Subcutaneous abdominal adipose tissue (tissue), 5 donors: ENCODE measurements around the gene DVL3.
"Not testable (repeated sequence)": the region's sequence is repeated elsewhere in the genome, so short reads cannot be mapped to it uniquely, and the experiment has no call there.

Experiments
- H3K27ac ChIP-seq: one replicate; pipeline ENCODE4 v1.7.0; 2013; ENCODE audit warnings: low read depth, mild to moderate bottlenecking, inconsistent platforms, low read length, moderate library complexity
- H3K27me3 ChIP-seq, 5 donors: one replicate each; pipeline ENCODE4 v1.7.0; 2013; ENCODE audit warnings: low read length in 5 of 5, inconsistent platforms in 1 of 5; ENCODE audit not compliant: control insufficient read depth in 5 of 5, insufficient read depth in 4 of 5
- H3K36me3 ChIP-seq, 5 donors: one replicate each; pipeline ENCODE4 v1.7.0; 2013; ENCODE audit warnings: low read length in 5 of 5; ENCODE audit not compliant: control insufficient read depth in 5 of 5, insufficient read depth in 5 of 5
- H3K4me1 ChIP-seq, 5 donors: one replicate each; pipeline ENCODE4 v1.7.0; 2013; ENCODE audit warnings: low read length in 5 of 5, mild to moderate bottlenecking in 3 of 5, moderate library complexity in 1 of 5; ENCODE audit not compliant: control insufficient read depth in 5 of 5, insufficient read depth in 5 of 5
- H3K4me3 ChIP-seq, 5 donors: one replicate each; pipeline ENCODE4 v1.7.0; 2013; ENCODE audit warnings: low read length in 5 of 5, low read depth in 1 of 5
- H3K9ac ChIP-seq, 5 donors: one replicate each; pipeline ENCODE4 v1.7.0; 2013; ENCODE audit warnings: low read length in 5 of 5, mild to moderate bottlenecking in 4 of 5, moderate library complexity in 3 of 5
- H3K9me3 ChIP-seq, 5 donors: one replicate each; pipeline ENCODE4 v1.7.0; 2013; ENCODE audit warnings: low read length in 5 of 5; ENCODE audit not compliant: control insufficient read depth in 5 of 5
- donor health status: healthy.
- donor health status: healthy.
- donor health status: healthy.
- donor health status: healthy.
- donor health status: healthy.

Gene DVL3

GRCh38 chr3:184149770-184150169 lies 5.4 kb upstream of the DVL3 start:
- Histone ChIP-seq H3K4me1 (peaks cover 0 to 13% (median 8%) of the 10 kb centered on the region in 5 donors), H3K36me3 (peaks cover 0 to 17% (median 15%) of the 10 kb centered on the region in 5 donors)
- not testable (repeated sequence) for H3K27ac ChIP-seq, H3K9me3 ChIP-seq, H3K27me3 ChIP-seq, H3K9ac ChIP-seq, H3K4me3 ChIP-seq

GRCh38 chr3:184155644-184156521 lies 706 bp downstream of the DVL3 start:
- Histone ChIP-seq H3K27me3 (no peaks in the 10 kb centered on the region), H3K9ac (peak overlapping the region; percentile 91 to 98 (median 95)), H3K4me1 (peaks cover 13 to 59% (median 53%) of the 10 kb centered on the region in 5 donors), H3K4me3 (peak overlapping the region; percentile 91 to 99 (median 92)), H3K9me3 (no peaks in the 10 kb centered on the region), H3K36me3 (no peaks in the 10 kb centered on the region), H3K27ac (peak overlapping the region; percentile 78)

- Histone ChIP-seq H3K27ac (peak overlapping the region; percentile 78), H3K27me3 (no peaks in the 10 kb centered on the region), H3K9ac (peak overlapping the region; percentile 91 to 98 (median 95)), H3K36me3 (no peaks in the 10 kb centered on the region), H3K4me1 (peaks cover 13 to 65% (median 60%) of the 10 kb centered on the region in 5 donors), H3K9me3 (no peaks in the 10 kb centered on the region), H3K4me3 (peak overlapping the region; percentile 91 to 99 (median 92))
Measured at GRCh38 chr3:184156522-184156955, 1.4 kb downstream of the DVL3 start.

- Histone ChIP-seq H3K4me3 (peak overlapping the region; percentile 87 to 93 (median 92)), H3K9ac (peak overlapping the region; percentile 91 to 98 (median 95)), H3K36me3 (no peaks in the 10 kb centered on the region), H3K9me3 (no peaks in the 10 kb centered on the region), H3K4me1 (peaks cover 13 to 72% (median 66%) of the 10 kb centered on the region in 5 donors), H3K27me3 (no peaks in the 10 kb centered on the region), H3K27ac (peak overlapping the region; percentile 78)
Measured at GRCh38 chr3:184157206-184157605, 2.0 kb downstream of the DVL3 start.

GRCh38 chr3:184158404-184158803 lies 3.2 kb downstream of the DVL3 start:
- Histone ChIP-seq H3K27ac (peak overlapping the region; percentile 78), H3K36me3 (peaks cover 0 to 7% (median 3%) of the 10 kb centered on the region in 5 donors), H3K27me3 (no peaks in the 10 kb centered on the region), H3K4me1 (peaks cover 13 to 78% (median 74%) of the 10 kb centered on the region in 5 donors), H3K9ac (peak overlapping the region in 2 of 5 donors; percentile 66 to 95), H3K4me3 (no peak overlapping the region), H3K9me3 (no peaks in the 10 kb centered on the region)

GRCh38 chr3:184160456-184160855 lies 5.3 kb downstream of the DVL3 start:
- H3K4me1 ChIP-seq = peaks cover 13 to 67% (median 62%) of the 10 kb centered on the region in 5 donors
- no peaks in the 10 kb centered on the region for H3K27me3 ChIP-seq
- peaks cover 1 to 27% (median 24%) of the 10 kb centered on the region in 5 donors for H3K36me3 ChIP-seq
- no peaks in the 10 kb centered on the region for H3K9me3 ChIP-seq
- H3K4me3 ChIP-seq = peak overlapping the region in 2 of 5 donors; percentile 4 to 33
- peak overlapping the region; percentile 47 for H3K27ac ChIP-seq
- H3K9ac ChIP-seq = peak overlapping the region in 3 of 5 donors; percentile 9 to 59 (median 53)

- H3K27me3 ChIP-seq, H3K9ac ChIP-seq, H3K9me3 ChIP-seq, H3K27ac ChIP-seq, H3K4me3 ChIP-seq: not testable (repeated sequence)
- Histone ChIP-seq H3K4me1 (peaks cover 6 to 48% (median 46%) of the 10 kb centered on the region in 5 donors), H3K36me3 (peaks cover 6 to 49% (median 45%) of the 10 kb centered on the region in 5 donors)
Measured at GRCh38 chr3:184162571-184163070, 7.4 kb downstream of the DVL3 start.

GRCh38 chr3:184164648-184165330 lies 9.6 kb downstream of the DVL3 start:
- H3K4me1 ChIP-seq = peaks cover 3 to 47% (median 34%) of the 10 kb centered on the region in 5 donors
- H3K36me3 ChIP-seq = peaks cover 6 to 70% (median 65%) of the 10 kb centered on the region in 5 donors
- H3K27me3 ChIP-seq = no peaks in the 10 kb centered on the region
- no peak overlapping the region for H3K4me3 ChIP-seq
- no peak overlapping the region for H3K9ac ChIP-seq
- no peak overlapping the region for H3K27ac ChIP-seq
- H3K9me3 ChIP-seq = no peaks in the 10 kb centered on the region

- H3K4me1 ChIP-seq = peaks cover 3 to 42% (median 28%) of the 10 kb centered on the region in 5 donors
- H3K36me3 ChIP-seq = peaks cover 6 to 77% (median 69%) of the 10 kb centered on the region in 5 donors
- no peak overlapping the region for H3K4me3 ChIP-seq
- no peaks in the 10 kb centered on the region for H3K9me3 ChIP-seq
- H3K27me3 ChIP-seq = no peaks in the 10 kb centered on the region
- H3K27ac ChIP-seq = no peak overlapping the region
- H3K9ac ChIP-seq = no peak overlapping the region
Measured at GRCh38 chr3:184165543-184165942, 10.4 kb downstream of the DVL3 start.
